Measurements from ENCODE around the gene TACO1.
A peak's percentile ranks its signal among the peaks of the same experiment; 100 is the strongest.

TACO1 gene

GRCh38 chr17:63598281-63598680 lies 2.4 kb upstream of the TACO1 start:
- DNase-seq (ENCODE audit: low read depth) = no peak
- no peak for TF ChIP-seq CTCF (conservative IDR thresholded peaks at IDR 0.05; ENCODE audit: low read length)
- H3K4me3 ChIP-seq (ENCODE audit: low read length) = no peak overlapping the region

GRCh38 chr17:63601439-63602371 lies 1.0 kb downstream of the TACO1 start:
- no peak for TF ChIP-seq CTCF (conservative IDR thresholded peaks at IDR 0.05; ENCODE audit: low read length)
- DNase-seq (ENCODE audit: low read depth) = peak; percentile 3
- peak overlapping the region; percentile 91 for H3K4me3 ChIP-seq (ENCODE audit: low read length)

- TF ChIP-seq CTCF (conservative IDR thresholded peaks at IDR 0.05; ENCODE audit: low read length) = no peak
- DNase-seq (ENCODE audit: low read depth) = no peak
- H3K4me3 ChIP-seq (ENCODE audit: low read length) = no peak overlapping the region
Measured at GRCh38 chr17:63609816-63610573, 9.3 kb downstream of the TACO1 start.

- DNase-seq (ENCODE audit: low read depth) = no peak
- H3K4me3 ChIP-seq (ENCODE audit: low read length) = no peak overlapping the region
- no peak for TF ChIP-seq CTCF (conservative IDR thresholded peaks at IDR 0.05; ENCODE audit: low read length)
Measured at GRCh38 chr17:63610854-63611253, 10.2 kb downstream of the TACO1 start.

GRCh38 chr17:63611354-63611753 lies 10.7 kb downstream of the TACO1 start:
- TF ChIP-seq CTCF (conservative IDR thresholded peaks at IDR 0.05; ENCODE audit: low read length) = no peak
- DNase-seq (ENCODE audit: low read depth) = no peak
- no peak overlapping the region for H3K4me3 ChIP-seq (ENCODE audit: low read length)

- DNase-seq (ENCODE audit: low read depth) = no peak
- TF ChIP-seq CTCF (conservative IDR thresholded peaks at IDR 0.05; ENCODE audit: low read length) = no peak
- no peak overlapping the region for H3K4me3 ChIP-seq (ENCODE audit: low read length)
Measured at GRCh38 chr17:63613663-63614062, 13.0 kb downstream of the TACO1 start.

All from AG10803 (cell line).